ENCODE data around the gene MMAA.
A peak's percentile ranks its signal among the peaks of the same experiment; 100 is the strongest.

MMAA gene

GRCh38 chr4:145663194-145663593, 44.0 kb downstream of the MMAA start:
- no peaks in the 10 kb centered on the region for H3K9me3 ChIP-seq (ENCODE audit: insufficient read depth, low read depth, low read length)
- H3F3A ChIP-seq (ENCODE audit: low read depth), result no peaks in the 10 kb centered on the region
- no peak overlapping the region for H3K9ac ChIP-seq (ENCODE audit: low read depth, low read length, poor library complexity, severe bottlenecking)
- H3K9me2 ChIP-seq (replicated peaks; ENCODE audit: low read depth, low read length), result no peaks in the 10 kb centered on the region
- H4K20me1 ChIP-seq (ENCODE audit: insufficient read depth, low read length, poor library complexity, severe bottlenecking), result no peaks in the 10 kb centered on the region
- no peak overlapping the region for H2AFZ ChIP-seq (ENCODE audit: low read length)
- H3K79me2 ChIP-seq (ENCODE audit: insufficient read depth, low read length), result no peaks in the 10 kb centered on the region
- H3K27me3 ChIP-seq (ENCODE audit: insufficient read depth, low read length, poor library complexity, severe bottlenecking), result no peaks in the 10 kb centered on the region
- H3K4me2 ChIP-seq (ENCODE audit: low read depth, low read length, poor library complexity, severe bottlenecking), result no peak overlapping the region
- H3K36me3 ChIP-seq (ENCODE audit: insufficient read depth, low read length), result no peaks in the 10 kb centered on the region
- H3K4me3 ChIP-seq (ENCODE audit: low read length, poor library complexity, severe bottlenecking), result no peak overlapping the region
- no peak for TF ChIP-seq CTCF (conservative IDR thresholded peaks at IDR 0.05; ENCODE audit: low read length)
- H3K4me1 ChIP-seq (ENCODE audit: insufficient read depth, low read length, poor library complexity, severe bottlenecking), result no peaks in the 10 kb centered on the region

GRCh38 chr4:145665773-145666172, 46.6 kb downstream of the MMAA start:
- TF ChIP-seq EZH2phosphoT487 (IDR thresholded peaks at IDR 0.05; ENCODE audit: borderline replicate concordance) (no peak), CTCF (conservative IDR thresholded peaks at IDR 0.05; ENCODE audit: low read length) (no peak)
- Histone ChIP-seq H3K9ac (ENCODE audit: low read depth, low read length, poor library complexity, severe bottlenecking) (no peak overlapping the region), H4K20me1 (ENCODE audit: insufficient read depth, low read length, poor library complexity, severe bottlenecking) (no peaks in the 10 kb centered on the region), H3K4me2 (ENCODE audit: low read depth, low read length, poor library complexity, severe bottlenecking) (no peak overlapping the region), H3K27me3 (ENCODE audit: insufficient read depth, low read length, poor library complexity, severe bottlenecking) (no peaks in the 10 kb centered on the region), H2AFZ (ENCODE audit: low read length) (no peak overlapping the region), H3K9me2 (replicated peaks; ENCODE audit: low read depth, low read length) (no peaks in the 10 kb centered on the region), H3K4me1 (ENCODE audit: insufficient read depth, low read length, poor library complexity, severe bottlenecking) (no peaks in the 10 kb centered on the region), H3F3A (ENCODE audit: low read depth) (no peaks in the 10 kb centered on the region), H3K9me3 (ENCODE audit: insufficient read depth, low read depth, low read length) (no peaks in the 10 kb centered on the region), H3K79me2 (ENCODE audit: insufficient read depth, low read length) (no peaks in the 10 kb centered on the region), H3K4me3 (ENCODE audit: low read length, poor library complexity, severe bottlenecking) (no peak overlapping the region), H3K36me3 (ENCODE audit: insufficient read depth, low read length) (no peaks in the 10 kb centered on the region)

GRCh38 chr4:145670422-145670821, 51.2 kb downstream of the MMAA start:
- Histone ChIP-seq H3K27me3 (ENCODE audit: insufficient read depth, low read length, poor library complexity, severe bottlenecking) (no peaks in the 10 kb centered on the region), H3K4me3 (ENCODE audit: low read length, poor library complexity, severe bottlenecking) (no peak overlapping the region)
- no peak for TF ChIP-seq CTCF (conservative IDR thresholded peaks at IDR 0.05; ENCODE audit: low read length)
- no peak for TF ChIP-seq EZH2phosphoT487 (IDR thresholded peaks at IDR 0.05; ENCODE audit: borderline replicate concordance)

More at GRCh38 chr4:145670422-145670821, 51.2 kb downstream of the MMAA start:
- no peaks in the 10 kb centered on the region for H3F3A ChIP-seq (ENCODE audit: low read depth)
- H3K79me2 ChIP-seq (ENCODE audit: insufficient read depth, low read length), result no peaks in the 10 kb centered on the region
- no peaks in the 10 kb centered on the region for H3K9me2 ChIP-seq (replicated peaks; ENCODE audit: low read depth, low read length)
- peak overlapping the region; percentile 40; the same call in 1 of the 2 replicates for H2AFZ ChIP-seq (ENCODE audit: low read length)
- H3K36me3 ChIP-seq (ENCODE audit: insufficient read depth, low read length), result no peaks in the 10 kb centered on the region
- H3K9ac ChIP-seq (ENCODE audit: low read depth, low read length, poor library complexity, severe bottlenecking), result no peak overlapping the region
- H3K4me2 ChIP-seq (ENCODE audit: low read depth, low read length, poor library complexity, severe bottlenecking), result no peak overlapping the region
- peaks cover 9% of the 10 kb centered on the region for H3K4me1 ChIP-seq (ENCODE audit: insufficient read depth, low read length, poor library complexity, severe bottlenecking)
- H4K20me1 ChIP-seq (ENCODE audit: insufficient read depth, low read length, poor library complexity, severe bottlenecking), result no peaks in the 10 kb centered on the region
- no peaks in the 10 kb centered on the region for H3K9me3 ChIP-seq (ENCODE audit: insufficient read depth, low read depth, low read length)

Data from Loucy (cell line).